Esophagus muscularis mucosa (tissue), 4 donors: ENCODE results near the gene MGLL. TPM values are rescaled to one million over a fixed set of nuclear protein-coding genes. Genes with fewer than 3 reads are reported as not detected.
A peak's percentile ranks its signal among the peaks of the same experiment; 100 is the strongest.

Source experiments
- DNase-seq: peaks from one replicate; pipeline ENCODE4 v3.0.0-alpha.2; 2017; ENCODE audit errors: extremely low spot score
- H3K27ac ChIP-seq, 4 donors: fragments of 200-600 bp; sonication (generic); replicated peaks in 1 of 4; 1 replicate in 3 of 4; 2 replicates in 1 of 4; pipeline ENCODE4 v1.5.1; 2016 to 2019; ENCODE audit warnings: mild to moderate bottlenecking in 1 of 4
- H3K27me3 ChIP-seq, 4 donors: fragments of 200-600 bp; sonication (generic); one replicate each; pipeline versions ENCODE4 v1.5.1 to v1.6.0; 2016 to 2019
- H3K36me3 ChIP-seq, 4 donors: fragments of 200-600 bp; sonication (generic); one replicate each; pipeline ENCODE4 v1.5.1; 2016 to 2019
- H3K4me1 ChIP-seq, 4 donors: fragments of 200-600 bp; sonication (generic); one replicate each; pipeline ENCODE4 v1.5.1; 2016 to 2019
- H3K4me3 ChIP-seq, 4 donors: fragments of 200-600 bp; sonication (generic); 1 replicate in 2 of 4; 2 replicates in 2 of 4; pipeline ENCODE4 v1.5.1; 2016 to 2019; ENCODE audit warnings: mild to moderate bottlenecking in 4 of 4, moderate library complexity in 1 of 4
- H3K9me3 ChIP-seq, 4 donors: fragments of 200-600 bp; sonication (generic); 1 replicate in 3 of 4; 2 replicates in 1 of 4; pipeline ENCODE4 v1.5.1; 2016 to 2019
- CTCF ChIP-seq, 3 experiments: fragments of 200-600 bp in 2 of 3; fragments of 450-650 bp in 1 of 3; sonication (generic) in 2 of 3; IDR thresholded peaks; one replicate each; pipeline ENCODE4 v1.5.1; 2017 to 2019; ENCODE audit warnings: antibody characterized with exemption in 3 of 3, mild to moderate bottlenecking in 2 of 3, moderate library complexity in 1 of 3
- EP300 ChIP-seq: sonication (generic); formaldehyde crosslinking; IDR thresholded peaks from one replicate; pipeline ENCODE4 v1.6.1; 2017; ENCODE audit warnings: antibody characterized with exemption
- POLR2A ChIP-seq: fragments of 450-650 bp; IDR thresholded peaks from one replicate; pipeline ENCODE4 v1.6.1; 2017; ENCODE audit warnings: antibody characterized with exemption, moderate library complexity, mild to moderate bottlenecking, low read depth
- POLR2AphosphoS5 ChIP-seq, 2 donors: sonication (generic); formaldehyde crosslinking; IDR thresholded peaks; one replicate each; pipeline ENCODE4 v1.6.1; 2017; ENCODE audit warnings: antibody characterized with exemption in 2 of 2
- WGBS: methylation state at CpG from one replicate; pipeline ENCODE4 v1.1.5; 2018; 5-methylcytosine and 5-hydroxymethylcytosine counted together
- intact Hi-C: fragments of 100-400 bp; cut with DNase I; formaldehyde crosslinking; loops from one replicate; pipeline ENCODE4 v1.15.1; 2023
- total RNA-seq, 4 donors: library from RNA; depleted of rRNA; stranded (reverse); fragments of >200 nt; gene quantifications; one replicate each; pipeline versions ENCODE4 v1.1.0 to v1.2.1, GENCODE V29; 2016

MGLL gene
- total RNA-seq, 4 donors from 2014 or later = 56.5 to 155 (median 80.7) TPM

GRCh38 chr3:127680146-127680661, 142.1 kb downstream of the MGLL start:
- Histone ChIP-seq H3K27me3 (no peaks in the 10 kb centered on the region), H3K36me3 (peaks cover 23 to 55% (median 51%) of the 10 kb centered on the region in 4 donors), H3K9me3 (no peaks in the 10 kb centered on the region), H3K4me1 (peaks cover under 1 to 34% (median 16%) of the 10 kb centered on the region in 4 donors), H3K4me3 (no peak overlapping the region), H3K27ac (no peak overlapping the region)
- intact Hi-C loops = no loop called here
- WGBS = 94% methylated on average over 19 of the region's 21 CpGs
- TF ChIP-seq POLR2A (no peak), EP300 (no peak), CTCF (IDR thresholded peaks at IDR 0.05) (no peak), POLR2AphosphoS5 (IDR thresholded peaks at IDR 0.05) (no peak)
- no peak for DNase-seq

GRCh38 chr3:127679534-127680145, 142.7 kb downstream of the MGLL start:
- H3K27me3 ChIP-seq = no peaks in the 10 kb centered on the region
- no peak for DNase-seq
- no peak overlapping the region for H3K4me3 ChIP-seq
- peaks cover 23 to 57% (median 53%) of the 10 kb centered on the region in 4 donors for H3K36me3 ChIP-seq
- H3K4me1 ChIP-seq = peaks cover 6 to 38% (median 22%) of the 10 kb centered on the region in 4 donors
- TF ChIP-seq POLR2AphosphoS5 (IDR thresholded peaks at IDR 0.05) (no peak), EP300 (no peak), CTCF (IDR thresholded peaks at IDR 0.05) (peak in 1 of 3 experiments; percentile 19)
- no peak overlapping the region for H3K27ac ChIP-seq
- intact Hi-C loops = loop anchor here (10.0 kb wide), 2 partner anchors 235 to 375 kb away; partner anchors contain the start of genes KBTBD12 and SEC61A1
- H3K9me3 ChIP-seq = no peaks in the 10 kb centered on the region
- 93% methylated on average over 16 of the region's 21 CpGs for WGBS

GRCh38 chr3:127678611-127679533, 143.4 kb downstream of the MGLL start:
- Histone ChIP-seq H3K27me3 (no peaks in the 10 kb centered on the region), H3K36me3 (peaks cover 23 to 60% (median 53%) of the 10 kb centered on the region in 4 donors), H3K9me3 (no peaks in the 10 kb centered on the region), H3K27ac (no peak overlapping the region), H3K4me3 (no peak overlapping the region), H3K4me1 (peaks cover 13 to 44% (median 29%) of the 10 kb centered on the region in 4 donors)
- 99% methylated on average over 7 of the region's 12 CpGs for WGBS
- intact Hi-C loops = loop anchor here (10.0 kb wide), 2 partner anchors 236 to 376 kb away; partner anchors contain the start of genes KBTBD12 and SEC61A1
- no peak for DNase-seq
- TF ChIP-seq CTCF (IDR thresholded peaks at IDR 0.05) (no peak), POLR2A (no peak), EP300 (no peak)

DNA sequence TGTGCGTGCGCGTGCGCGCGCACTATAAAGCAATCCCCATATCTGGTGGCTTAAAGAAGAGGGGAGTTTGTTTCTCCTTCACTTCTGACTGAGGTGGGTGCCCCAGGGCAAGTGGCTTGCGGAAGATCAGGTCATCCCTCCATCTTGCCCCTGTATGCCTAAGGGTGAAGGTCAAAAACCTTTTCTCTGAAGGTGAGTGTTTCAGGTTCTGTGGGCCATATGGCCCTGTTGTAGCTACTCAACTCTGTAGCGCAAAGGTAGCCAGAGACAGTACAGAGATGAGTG, 144.1 kb downstream of the MGLL start:
- intact Hi-C loops = loop anchor here (10.0 kb wide), 2 partner anchors 237 to 377 kb away; partner anchors contain the start of genes KBTBD12 and SEC61A1
- H3K4me3 ChIP-seq = no peak overlapping the region
- WGBS = over 99% methylated on average over 8 of the region's 8 CpGs

More for the DNA sequence above, 144.1 kb downstream of the MGLL start:
- DNase-seq = no peak
- Histone ChIP-seq H3K27me3 (no peaks in the 10 kb centered on the region), H3K27ac (no peak overlapping the region), H3K36me3 (peaks cover 23 to 60% (median 53%) of the 10 kb centered on the region in 4 donors), H3K4me1 (peaks cover 16 to 44% (median 33%) of the 10 kb centered on the region in 4 donors), H3K9me3 (no peaks in the 10 kb centered on the region)
- TF ChIP-seq EP300 = no peak
- TF ChIP-seq POLR2A = no peak
- TF ChIP-seq CTCF (IDR thresholded peaks at IDR 0.05) = no peak
- TF ChIP-seq POLR2AphosphoS5 (IDR thresholded peaks at IDR 0.05) = no peak
